Stimulated activated CD8-positive, alpha-beta memory T cell treated with anti-CD3 and anti-CD28 coated beads, Interleukin-4, amount 100 ng/mL, for 1 hour (primary cell): Measurements from ENCODE around the gene IL1R2.

Experiments used
- DNase-seq, 2 donors: peaks; one replicate each; pipeline ENCODE4 v3.0.0-alpha.2; 2020; ENCODE audit warnings: low read depth in 2 of 2, low spot score in 1 of 2

The IL1R2 gene

GRCh38 chr2:101974663-101975062 lies 17.1 kb upstream of the IL1R2 start:
- no peak for DNase-seq

- DNase-seq, result no peak
These were observed 16.4 kb upstream of the IL1R2 start for GRCh38 chr2:101975171-101975870.

- no peak for DNase-seq
These were observed 14.9 kb upstream of the IL1R2 start for GRCh38 chr2:101976891-101977290.

GRCh38 chr2:101980368-101980767 lies 11.4 kb upstream of the IL1R2 start:
- no peak for DNase-seq

- no peak for DNase-seq
These were observed 10.7 kb upstream of the IL1R2 start for GRCh38 chr2:101981066-101981465.

GRCh38 chr2:101981504-101981903 lies 10.3 kb upstream of the IL1R2 start:
- no peak for DNase-seq

- no peak for DNase-seq
These were observed 9.2 kb upstream of the IL1R2 start for GRCh38 chr2:101982495-101983029.

- DNase-seq, result no peak
These were observed 8.3 kb upstream of the IL1R2 start for GRCh38 chr2:101983486-101983885.

- DNase-seq, result no peak
These were observed 7.8 kb upstream of the IL1R2 start for GRCh38 chr2:101983928-101984327.

GRCh38 chr2:101984656-101985055 lies 7.1 kb upstream of the IL1R2 start:
- DNase-seq, result no peak

- DNase-seq, result no peak
These were observed 6.5 kb upstream of the IL1R2 start for GRCh38 chr2:101985101-101985792.

GRCh38 chr2:101985793-101986164 lies 6.0 kb upstream of the IL1R2 start:
- no peak for DNase-seq

GRCh38 chr2:101986376-101986775 lies 5.4 kb upstream of the IL1R2 start:
- DNase-seq, result no peak

- no peak for DNase-seq
These were observed 4.7 kb upstream of the IL1R2 start for GRCh38 chr2:101986804-101987740.

GRCh38 chr2:101987832-101988231 lies 3.9 kb upstream of the IL1R2 start:
- no peak for DNase-seq

- DNase-seq, result no peak
These were observed 3.2 kb upstream of the IL1R2 start for GRCh38 chr2:101988541-101988940.

GRCh38 chr2:101989740-101990460 lies 1.9 kb upstream of the IL1R2 start:
- no peak for DNase-seq

GRCh38 chr2:101993772-101994171 lies 2.0 kb downstream of the IL1R2 start:
- DNase-seq, result no peak

GRCh38 chr2:101995019-101995418 lies 3.3 kb downstream of the IL1R2 start:
- no peak for DNase-seq

GRCh38 chr2:101995804-101996203 lies 4.0 kb downstream of the IL1R2 start:
- DNase-seq, result no peak

- DNase-seq, result no peak
These were observed 6.8 kb downstream of the IL1R2 start for GRCh38 chr2:101998556-101998895.
